H1 (cell line): Measurements from ENCODE around the gene DBP. TPM values are rescaled to one million over a fixed set of nuclear protein-coding genes. Genes with fewer than 3 reads are reported as not detected.

Experiments
- ATF2 ChIP-seq: IDR thresholded peaks from 2 replicates; pipeline ENCODE4 v1.6.1; 2012; ENCODE audit warnings: low read length, inconsistent platforms
- ATF3 ChIP-seq: IDR thresholded peaks from 2 replicates; pipeline ENCODE4 v1.6.1; 2011; ENCODE audit warnings: low read depth, mild to moderate bottlenecking, low read length; ENCODE audit not compliant: insufficient read depth
- CBX5 ChIP-seq: fragments of 300-800, 300-1000 bp; sonication (generic); IDR thresholded peaks from 2 replicates; pipeline ENCODE4 v1.7.1; 2016; ENCODE audit warnings: antibody characterized with exemption, low read length, low read depth
- CHD7 ChIP-seq: fragments of 300-600 bp; sonication (generic); IDR thresholded peaks from 2 replicates; pipeline ENCODE4 v1.7.1; 2012; ENCODE audit warnings: low read length, moderate library complexity, mild to moderate bottlenecking, inconsistent platforms; ENCODE audit not compliant: insufficient replicate concordance
- USF2 ChIP-seq: IDR thresholded peaks from 2 replicates; pipeline ENCODE4 v1.6.1; 2011; ENCODE audit warnings: low read length, improper control_type of control experiment
- polyA plus RNA-seq, 7 experiments: library from polyadenylated mRNA; depleted of rRNA in 3 of 7; stranded (reverse) in 5 of 7; unstranded in 2 of 7; fragments of >200 nt in 5 of 7; fragments of 200-250 nt in 2 of 7; gene quantifications; 1 replicate in 5 of 7; 2 replicates in 1 of 7; 4 replicates in 1 of 7; pipeline versions ENCODE4 v1.2.1 to v1.2.3, GENCODE V29; 2011 to 2013; ENCODE audit warnings: missing spikeins in 2 of 7, mixed read lengths in 2 of 7
- total RNA-seq: library from RNA; stranded (reverse); fragmentation: NEBNext Ultra II Directional; extraction: Animal tissue kit (Norgen Biotek cat#: 25700); gene quantifications from 2 replicates; pipeline ENCODE4 v1.2.1, GENCODE V29; 2021

Gene DBP
- total and polyA plus RNA-seq, 2 of the 8 experiments (the other 6 are each of a cell fraction or from before 2014, with no cell fraction given), result 7.5 to 8.3 TPM

- TF ChIP-seq CHD7 (no peak), CBX5 (no peak), ATF3 (no peak), ATF2 (no peak), USF2 (no peak)
These were observed 40.9 kb downstream of the DBP start (continued) for GRCh38 chr19:48596237-48596636.
